Stimulated activated naive B cell treated with anti-CD40 and anti-IgM and Interleukin-4, amounts not matched to agents 10 μg/mL and 1 μg/mL and 100 μg/mL, for 72 hours (primary cell): ENCODE data around the gene KCNK7.

Source experiments
- ATAC-seq, 2 donors: fragments of 150-1000 bp; cut with Tn5 transposase; replicated peaks; 2 replicates each; pipeline ENCODE4 v1.10.0; 2021; ENCODE audit warnings: moderate library complexity in 1 of 2
- DNase-seq: peaks from one replicate; pipeline ENCODE4 v3.0.0; 2021
- H3K27ac Mint-ChIP-seq: one replicate; pipeline ENCODE4 v1.8.0; 2022; ENCODE audit warnings: mild to moderate bottlenecking, mixed read lengths
- H3K27me3 Mint-ChIP-seq, 2 donors: one replicate each; pipeline ENCODE4 v1.8.0; 2022; ENCODE audit warnings: mixed read lengths in 2 of 2
- H3K36me3 Mint-ChIP-seq, 2 donors: one replicate each; pipeline ENCODE4 v1.8.0; 2022; ENCODE audit warnings: mixed read lengths in 2 of 2, mild to moderate bottlenecking in 1 of 2
- H3K4me1 Mint-ChIP-seq, 2 donors: one replicate each; pipeline ENCODE4 v1.8.0; 2022; ENCODE audit warnings: mixed read lengths in 2 of 2, mild to moderate bottlenecking in 1 of 2
- H3K4me3 Mint-ChIP-seq, 2 donors: one replicate each; pipeline ENCODE4 v1.8.0; 2022; ENCODE audit warnings: mild to moderate bottlenecking in 2 of 2, mixed read lengths in 2 of 2, moderate library complexity in 1 of 2
- H3K9me3 Mint-ChIP-seq, 2 donors: one replicate each; pipeline ENCODE4 v1.8.0; 2022; ENCODE audit warnings: mixed read lengths in 2 of 2, mild to moderate bottlenecking in 1 of 2

The KCNK7 gene

DNA sequence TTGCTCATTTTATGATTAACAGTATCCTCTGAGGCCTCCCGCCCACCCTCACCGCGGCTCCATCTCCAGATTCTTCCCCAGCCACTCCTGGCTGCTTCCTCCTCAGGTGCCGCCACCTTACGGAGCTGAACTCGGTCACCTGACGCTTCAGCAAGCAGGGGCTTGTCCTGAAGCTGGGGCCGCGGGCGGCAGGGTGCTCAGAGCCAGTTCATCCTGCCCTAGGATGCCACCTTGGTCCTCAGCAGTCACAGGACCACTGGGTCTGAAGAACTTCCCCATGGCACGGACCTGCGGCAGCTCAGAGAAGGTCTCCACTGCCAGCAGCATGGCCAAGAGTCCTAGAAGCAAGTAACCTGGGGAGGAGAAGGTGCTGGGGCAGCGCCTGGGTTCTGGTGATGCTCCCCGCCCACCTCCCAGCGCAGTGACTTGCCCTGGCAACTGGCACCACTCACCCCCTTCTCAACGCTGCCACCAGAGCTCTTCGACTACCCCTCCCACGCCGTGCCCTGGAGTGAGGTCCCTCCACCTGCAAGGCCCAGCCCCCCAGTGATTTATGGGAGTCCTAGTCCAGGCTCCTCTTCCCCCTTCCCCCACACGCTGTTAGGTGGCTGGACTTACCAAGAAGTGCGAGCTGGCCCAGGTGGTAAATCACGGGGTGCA, 2.6 kb downstream of the KCNK7 start:
- Mint-ChIP-seq H3K27me3 (no peaks in the 10 kb centered on the region), H3K4me1 (peaks cover 30 to 56% of the 10 kb centered on the region in 2 donors), H3K4me3 (no peak overlapping the region), H3K9me3 (no peaks in the 10 kb centered on the region), H3K27ac (peak overlapping the region; percentile 51), H3K36me3 (peaks cover 47 to 64% of the 10 kb centered on the region in 2 donors)
- no peak for DNase-seq
- no peak for ATAC-seq

DNA sequence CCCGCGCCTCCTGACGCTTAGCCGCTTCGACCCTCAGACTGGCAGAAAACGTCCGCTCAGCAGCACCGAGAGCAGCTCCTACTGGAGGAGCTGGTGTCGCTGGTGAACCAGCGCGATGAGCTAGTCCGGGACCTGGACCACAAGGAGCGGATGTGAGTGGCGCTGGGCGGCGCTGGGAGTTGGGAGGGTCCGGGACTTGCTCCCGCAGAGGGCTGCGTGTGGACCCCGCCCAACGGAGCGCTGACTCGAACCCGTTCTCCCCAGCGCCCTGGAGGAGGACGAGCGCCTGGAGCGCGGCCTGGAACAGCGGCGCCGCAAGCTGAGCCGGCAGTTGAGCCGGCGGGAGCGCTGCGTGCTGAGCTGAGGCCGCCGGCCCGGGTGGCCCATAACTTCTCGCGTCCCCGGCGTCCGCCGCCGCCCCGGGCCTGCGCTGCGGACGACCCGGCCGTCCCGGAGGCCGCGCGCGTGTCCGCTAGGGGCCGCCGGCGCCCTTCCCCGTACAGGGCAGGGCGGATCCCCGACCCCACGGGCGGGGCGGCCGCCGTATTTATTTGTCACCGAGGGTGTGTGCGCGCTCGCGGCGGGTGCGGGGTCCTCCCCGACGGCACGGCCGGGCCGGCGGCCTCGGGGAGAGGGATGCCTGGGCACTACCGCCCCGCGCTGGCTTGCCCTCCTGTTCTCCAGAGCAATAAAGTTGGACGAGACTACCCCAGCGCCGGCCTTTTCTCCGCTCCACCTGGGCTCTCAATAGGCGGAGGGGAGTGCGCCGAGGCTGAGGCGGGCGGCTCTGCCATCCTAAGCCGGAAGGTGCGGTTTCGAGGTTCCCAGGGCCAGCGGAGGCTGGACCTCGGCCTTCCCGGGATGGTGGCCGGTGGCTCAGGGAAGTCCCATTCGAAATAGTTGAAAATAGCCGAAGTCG, 3.4 kb downstream of the KCNK7 start:
- no peak for ATAC-seq
- Mint-ChIP-seq H3K27me3 (no peaks in the 10 kb centered on the region), H3K27ac (no peak overlapping the region), H3K4me1 (peaks cover 37 to 64% of the 10 kb centered on the region in 2 donors), H3K9me3 (no peaks in the 10 kb centered on the region), H3K36me3 (peaks cover 41 to 65% of the 10 kb centered on the region in 2 donors), H3K4me3 (no peak overlapping the region)
- DNase-seq, result no peak

DNA sequence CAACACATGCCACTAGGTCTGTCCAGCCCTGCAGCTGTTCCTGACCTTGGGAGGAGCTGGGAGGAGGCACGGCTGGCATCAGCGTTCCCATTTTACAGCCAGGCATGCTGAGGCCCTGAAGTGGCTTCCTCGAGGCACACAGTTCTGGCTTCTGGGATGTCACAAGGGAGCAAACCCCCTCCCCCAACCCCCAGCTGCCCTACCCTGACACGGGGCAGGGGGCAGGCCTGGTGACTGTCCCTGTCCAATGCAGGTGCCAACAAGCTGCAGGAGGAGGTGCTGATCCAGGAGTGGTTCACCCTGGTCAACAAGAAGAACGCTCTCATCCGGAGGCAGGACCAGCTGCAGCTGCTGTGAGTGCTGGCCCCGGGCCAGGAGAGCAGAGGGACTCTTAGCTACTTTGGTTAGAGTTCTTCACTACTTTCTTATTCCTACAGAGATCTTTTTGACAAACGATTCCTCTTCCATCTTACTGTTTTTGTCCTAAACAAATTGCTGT, 5.3 kb downstream of the KCNK7 start:
- DNase-seq, result no peak
- Mint-ChIP-seq H3K4me3 (no peak overlapping the region), H3K4me1 (peaks cover 43 to 74% of the 10 kb centered on the region in 2 donors), H3K27ac (peak overlapping the region; percentile 76), H3K36me3 (peaks cover 48 to 70% of the 10 kb centered on the region in 2 donors), H3K9me3 (no peaks in the 10 kb centered on the region), H3K27me3 (no peaks in the 10 kb centered on the region)
- ATAC-seq, result no peak

DNA sequence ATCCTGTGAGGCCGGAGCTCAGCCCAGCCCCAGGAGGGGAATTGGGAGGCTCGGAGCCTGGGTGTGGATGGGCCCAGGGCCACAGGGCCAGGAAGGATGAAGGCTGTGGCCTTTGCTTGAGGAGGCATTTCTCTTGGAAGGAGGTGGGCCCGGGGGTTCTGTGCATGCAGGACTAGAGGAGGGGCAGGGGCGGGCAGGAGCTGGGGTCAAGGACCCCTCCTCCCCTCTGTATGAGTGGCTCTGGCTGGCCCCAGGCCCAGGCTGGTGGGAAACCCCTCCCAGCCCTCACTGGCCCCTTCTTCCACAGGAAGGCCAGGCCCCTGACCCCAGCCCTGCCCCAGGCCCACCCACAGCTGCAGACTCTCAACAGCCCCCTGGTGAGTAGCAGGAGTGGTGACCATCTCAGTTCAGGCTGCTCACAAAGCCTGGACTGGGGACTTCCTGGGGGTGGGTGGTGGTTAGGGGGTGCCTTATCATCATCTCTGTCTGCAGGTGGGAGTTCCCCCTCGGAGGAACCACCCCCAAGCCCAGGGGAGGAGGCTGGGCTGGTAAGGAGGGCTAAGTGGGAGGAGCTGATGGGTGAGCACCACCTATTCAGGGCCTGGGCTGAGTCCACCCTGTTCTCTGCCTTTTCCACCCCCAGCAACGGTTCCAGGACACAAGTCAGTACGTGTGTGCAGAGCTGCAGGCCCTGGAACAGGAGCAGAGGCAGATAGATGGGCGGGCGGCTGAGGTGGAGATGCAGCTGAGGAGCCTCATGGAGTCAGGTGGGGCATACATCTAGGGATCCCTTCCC, 6.0 kb downstream of the KCNK7 start:
- no peaks in the 10 kb centered on the region for H3K9me3 Mint-ChIP-seq
- DNase-seq, result peak; percentile 64
- H3K27me3 Mint-ChIP-seq, result no peaks in the 10 kb centered on the region

DNA sequence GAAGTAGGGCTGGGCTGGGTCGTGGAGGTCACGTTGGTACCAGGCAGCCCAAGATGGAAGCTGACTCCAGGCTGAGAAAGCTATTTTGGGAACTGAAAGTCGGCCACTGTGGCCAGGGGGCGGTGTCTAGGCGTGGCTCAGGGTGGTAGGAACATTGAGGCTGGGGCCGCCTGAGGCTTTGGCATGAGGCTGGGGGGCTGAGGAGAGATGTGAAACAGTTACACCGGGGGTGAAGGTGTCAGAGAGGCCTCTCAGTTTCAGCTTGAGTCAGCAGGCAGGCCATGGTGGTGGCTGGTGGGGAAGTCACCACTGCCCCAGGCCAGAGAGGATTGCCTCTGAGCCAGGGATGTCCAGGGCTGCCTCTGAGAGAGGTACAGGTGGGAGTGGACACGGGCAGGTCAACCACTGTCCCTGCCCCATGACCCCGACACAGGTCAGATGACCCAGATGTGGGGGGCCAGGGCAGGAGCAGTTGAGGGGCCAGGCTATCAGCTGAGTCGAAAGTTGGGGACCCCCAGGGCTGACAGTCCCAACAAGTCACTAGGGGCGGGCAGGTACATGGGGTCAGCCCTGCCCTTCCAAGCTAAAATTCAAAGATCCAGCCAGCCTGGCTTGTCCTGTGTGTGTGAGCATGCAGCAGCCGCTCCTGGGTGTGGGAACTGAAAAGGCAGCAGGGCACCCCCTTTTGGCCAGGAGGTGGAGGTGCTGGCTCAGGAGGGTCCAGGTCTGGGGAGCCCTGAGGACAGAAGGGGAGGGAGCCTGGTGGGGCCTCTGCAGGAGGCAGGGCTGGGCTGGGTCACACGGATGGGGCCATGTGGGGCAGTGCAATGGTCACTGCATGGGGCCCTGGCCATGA, 7.2 kb downstream of the KCNK7 start:
- ATAC-seq, result peak; percentile 88 to 89
- H3K27ac Mint-ChIP-seq, result peak overlapping the region; percentile 97
- peak; percentile 92 for DNase-seq
- H3K36me3 Mint-ChIP-seq, result peaks cover 47 to 68% of the 10 kb centered on the region in 2 donors
- peak overlapping the region; percentile 78 for H3K4me3 Mint-ChIP-seq
- H3K4me1 Mint-ChIP-seq, result peaks cover 44 to 63% of the 10 kb centered on the region in 2 donors
- H3K9me3 Mint-ChIP-seq, result no peaks in the 10 kb centered on the region
- no peaks in the 10 kb centered on the region for H3K27me3 Mint-ChIP-seq

More for the DNA sequence above, 6.0 kb downstream of the KCNK7 start:
- peaks cover 40 to 68% of the 10 kb centered on the region in 2 donors for H3K4me1 Mint-ChIP-seq
- peak; percentile 35 to 43 for ATAC-seq
- peak overlapping the region; percentile 78 for H3K4me3 Mint-ChIP-seq
- peaks cover 45 to 67% of the 10 kb centered on the region in 2 donors for H3K36me3 Mint-ChIP-seq
- H3K27ac Mint-ChIP-seq, result peak overlapping the region; percentile 97

DNA sequence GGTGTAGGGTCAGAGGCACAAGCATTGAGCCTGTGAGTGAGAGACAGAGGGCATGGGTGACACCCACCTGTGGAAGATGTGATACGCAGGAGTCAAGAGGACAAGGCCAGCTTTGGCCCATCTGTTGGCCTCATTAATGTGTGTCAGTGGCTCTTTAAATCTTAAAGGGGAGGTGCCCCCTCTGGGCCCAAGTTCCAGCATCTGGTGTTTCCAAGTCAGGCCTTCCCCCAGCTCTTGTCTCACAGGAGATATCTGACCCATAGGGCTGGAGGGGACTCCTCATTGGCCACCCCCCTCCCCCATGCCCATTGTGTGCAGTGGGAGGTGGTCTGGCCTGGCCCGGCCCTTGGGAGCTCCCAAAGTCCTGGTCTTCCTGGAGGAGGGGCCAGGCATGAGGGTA, 8.9 kb downstream of the KCNK7 start:
- Mint-ChIP-seq H3K36me3 (peaks cover 58 to 76% of the 10 kb centered on the region in 2 donors), H3K4me1 (peaks cover 58 to 67% of the 10 kb centered on the region in 2 donors), H3K4me3 (peak overlapping the region; percentile 57 to 66), H3K9me3 (no peaks in the 10 kb centered on the region), H3K27ac (peak overlapping the region; percentile 97), H3K27me3 (no peaks in the 10 kb centered on the region)
- DNase-seq (no peak), ATAC-seq (no peak)

DNA sequence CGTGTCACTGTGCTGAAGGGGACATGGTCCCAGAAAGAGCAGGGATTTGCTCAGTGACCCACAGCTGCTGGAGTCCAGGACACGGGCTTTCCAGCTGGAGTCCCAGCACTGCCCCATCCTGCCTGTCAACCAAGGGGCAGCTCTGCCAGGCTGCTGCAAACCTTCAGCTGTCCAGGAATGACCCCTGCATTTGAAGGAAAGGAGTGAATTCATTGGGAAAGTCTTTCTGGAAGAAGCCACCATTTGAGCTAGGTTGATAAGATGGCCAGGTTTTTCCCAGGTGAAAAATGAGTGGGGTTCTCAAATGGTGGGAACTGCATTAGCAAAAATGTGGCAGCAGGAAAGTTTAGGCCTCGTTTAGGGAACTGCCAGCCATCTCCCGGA, 9.4 kb downstream of the KCNK7 start:
- H3K27me3 Mint-ChIP-seq, result no peaks in the 10 kb centered on the region
- ATAC-seq (no peak), DNase-seq (no peak)
- H3K9me3 Mint-ChIP-seq, result no peaks in the 10 kb centered on the region
- peak overlapping the region; percentile 28 to 56 for H3K4me3 Mint-ChIP-seq
- H3K27ac Mint-ChIP-seq, result peak overlapping the region; percentile 97
- H3K36me3 Mint-ChIP-seq, result peaks cover 60 to 74% of the 10 kb centered on the region in 2 donors
- peaks cover 60 to 70% of the 10 kb centered on the region in 2 donors for H3K4me1 Mint-ChIP-seq

DNA sequence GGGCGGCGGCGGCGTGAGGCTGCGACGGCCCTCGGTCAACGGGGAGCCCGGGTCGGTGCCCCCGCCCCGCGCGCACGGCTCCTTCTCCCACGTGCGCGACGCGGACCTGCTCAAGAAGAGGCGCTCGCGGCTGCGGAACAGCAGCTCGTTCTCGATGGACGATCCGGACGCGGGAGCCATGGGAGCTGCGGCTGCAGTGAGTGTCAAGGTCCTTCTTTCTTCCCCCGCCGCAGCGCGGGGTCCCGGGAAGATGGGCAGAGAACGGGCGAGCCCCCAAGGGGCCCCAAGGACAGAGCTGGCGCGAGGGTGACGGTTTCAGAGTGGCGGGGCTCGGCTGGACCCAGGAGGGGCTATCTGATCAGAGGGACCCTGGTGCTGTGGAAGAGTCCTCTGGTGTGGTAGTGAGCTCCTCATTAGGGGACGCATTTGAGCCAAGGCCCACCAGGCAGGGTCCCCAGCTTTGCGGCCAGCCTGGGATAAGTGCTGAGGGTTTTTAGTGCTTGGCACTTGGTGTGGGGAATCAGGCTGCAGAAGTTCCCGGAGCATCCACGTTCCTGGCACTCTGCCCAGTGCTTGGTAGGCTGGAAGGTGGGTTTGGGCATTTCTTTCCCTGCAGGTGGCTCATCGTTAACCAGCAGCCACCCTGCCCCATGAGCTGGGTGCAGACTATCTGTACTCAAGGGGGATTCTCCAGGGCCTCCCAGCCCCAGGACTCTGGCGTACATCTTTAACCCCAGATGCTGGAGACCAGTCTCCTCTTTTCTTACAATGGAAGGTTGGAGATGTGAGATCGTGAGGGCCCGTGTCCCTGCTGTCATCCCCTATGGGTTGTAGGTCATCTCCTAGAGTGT, 10.0 kb downstream of the KCNK7 start:
- Mint-ChIP-seq H3K27ac (peak overlapping the region; percentile 97), H3K4me3 (peak overlapping the region; percentile 28 to 56), H3K27me3 (no peaks in the 10 kb centered on the region), H3K9me3 (no peaks in the 10 kb centered on the region), H3K36me3 (peaks cover 58 to 78% of the 10 kb centered on the region in 2 donors), H3K4me1 (peaks cover 61 to 74% of the 10 kb centered on the region in 2 donors)
- no peak for ATAC-seq
- no peak for DNase-seq

DNA sequence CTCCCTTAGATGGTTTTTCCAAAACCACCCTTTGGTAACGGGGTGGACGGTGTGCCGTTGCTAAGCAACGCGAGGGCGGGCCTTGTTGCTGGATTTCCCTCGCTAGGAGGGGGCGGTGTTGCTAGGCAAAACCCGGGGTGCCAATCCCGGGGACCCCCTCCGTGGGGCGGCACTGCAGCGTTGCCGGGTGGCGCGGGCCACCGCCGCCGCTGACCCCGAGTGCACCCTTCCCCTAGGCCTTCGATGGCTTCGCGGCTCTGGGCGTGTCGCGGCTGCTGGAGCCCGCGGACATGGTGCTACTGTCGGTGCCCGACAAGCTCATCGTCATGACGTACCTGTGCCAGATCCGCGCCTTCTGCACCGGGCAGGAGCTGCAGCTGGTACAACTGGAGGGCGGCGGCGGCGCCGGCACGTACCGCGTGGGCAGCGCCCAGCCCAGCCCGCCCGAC, 10.9 kb downstream of the KCNK7 start:
- ATAC-seq (no peak), DNase-seq (no peak)
- H3K36me3 Mint-ChIP-seq, result peaks cover 57 to 80% of the 10 kb centered on the region in 2 donors
- peak overlapping the region; percentile 44 for H3K27ac Mint-ChIP-seq
- peaks cover 57 to 71% of the 10 kb centered on the region in 2 donors for H3K4me1 Mint-ChIP-seq
- no peak overlapping the region for H3K4me3 Mint-ChIP-seq
- H3K27me3 Mint-ChIP-seq, result no peaks in the 10 kb centered on the region
- no peaks in the 10 kb centered on the region for H3K9me3 Mint-ChIP-seq

DNA sequence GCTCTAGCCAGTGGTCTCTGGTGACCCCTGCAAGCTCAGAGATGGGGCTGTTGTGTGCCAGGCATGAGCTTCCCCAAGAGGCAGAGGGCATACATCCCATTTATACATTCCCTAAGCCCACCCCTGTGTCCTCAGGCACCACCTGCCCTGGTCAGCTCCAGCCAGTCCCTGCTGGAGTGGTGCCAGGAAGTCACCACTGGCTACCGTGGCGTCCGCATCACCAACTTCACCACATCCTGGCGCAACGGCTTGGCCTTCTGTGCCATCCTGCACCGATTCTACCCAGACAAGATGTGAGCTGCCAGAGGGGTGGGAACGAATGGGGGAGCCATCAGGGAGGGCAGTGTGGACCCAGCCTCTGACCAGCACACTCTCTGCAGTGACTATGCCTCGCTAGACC, 11.5 kb downstream of the KCNK7 start:
- peaks cover 55 to 67% of the 10 kb centered on the region in 2 donors for H3K4me1 Mint-ChIP-seq
- H3K4me3 Mint-ChIP-seq, result no peak overlapping the region
- no peaks in the 10 kb centered on the region for H3K9me3 Mint-ChIP-seq
- H3K36me3 Mint-ChIP-seq, result peaks cover 60 to 83% of the 10 kb centered on the region in 2 donors
- DNase-seq, result no peak
- H3K27me3 Mint-ChIP-seq, result no peaks in the 10 kb centered on the region
- H3K27ac Mint-ChIP-seq, result peak overlapping the region; percentile 44
- no peak for ATAC-seq

DNA sequence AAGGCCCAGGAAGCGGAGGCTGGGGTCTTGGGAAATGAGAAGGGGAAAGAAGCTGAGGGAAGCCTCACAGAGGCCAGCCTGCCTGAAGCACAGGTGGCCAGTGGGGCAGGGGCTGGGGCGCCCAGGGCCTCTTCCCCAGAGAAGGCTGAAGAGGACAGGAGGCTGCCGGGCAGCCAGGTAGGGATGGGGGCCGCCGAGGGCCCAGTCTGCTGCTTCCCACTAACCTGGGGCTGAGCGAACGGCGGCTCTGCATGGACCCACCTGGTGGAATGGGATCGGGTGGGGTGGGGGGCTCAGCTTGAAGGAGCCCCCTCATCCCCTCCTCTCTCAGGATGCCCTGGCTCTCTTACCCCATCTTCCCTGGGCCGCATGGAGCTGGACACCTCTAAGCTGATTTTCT, 12.0 kb downstream of the KCNK7 start:
- H3K27me3 Mint-ChIP-seq, result no peaks in the 10 kb centered on the region
- H3K9me3 Mint-ChIP-seq, result no peaks in the 10 kb centered on the region
- H3K27ac Mint-ChIP-seq, result peak overlapping the region; percentile 62
- peaks cover 52 to 67% of the 10 kb centered on the region in 2 donors for H3K4me1 Mint-ChIP-seq
- H3K4me3 Mint-ChIP-seq, result peak overlapping the region in 1 of 2 donors; percentile 2
- ATAC-seq, result no peak
- peaks cover 58 to 83% of the 10 kb centered on the region in 2 donors for H3K36me3 Mint-ChIP-seq
- no peak for DNase-seq

DNA sequence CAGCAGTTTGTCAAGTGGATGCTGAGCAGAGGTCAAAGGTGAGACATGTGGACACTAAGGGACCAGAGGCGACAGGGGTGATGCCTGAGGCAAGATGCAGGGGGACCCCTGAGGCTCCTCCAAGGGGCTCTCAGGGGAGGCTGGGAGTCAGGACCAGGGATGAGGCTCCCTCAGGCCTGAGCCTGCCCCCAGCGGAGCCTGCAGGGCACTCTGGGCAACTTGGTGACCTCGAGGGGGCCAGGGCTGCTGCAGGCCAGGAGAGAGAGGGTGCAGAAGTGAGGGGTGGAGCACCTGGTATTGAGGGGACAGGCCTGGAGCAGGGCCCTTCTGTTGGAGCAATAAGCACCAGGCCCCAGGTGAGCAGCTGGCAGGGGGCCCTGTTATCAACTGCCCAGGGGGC, 13.7 kb downstream of the KCNK7 start:
- peaks cover 50 to 67% of the 10 kb centered on the region in 2 donors for H3K4me1 Mint-ChIP-seq
- no peaks in the 10 kb centered on the region for H3K9me3 Mint-ChIP-seq
- H3K27ac Mint-ChIP-seq, result peak overlapping the region; percentile 44
- H3K27me3 Mint-ChIP-seq, result no peaks in the 10 kb centered on the region
- ATAC-seq, result no peak
- peaks cover 58 to 80% of the 10 kb centered on the region in 2 donors for H3K36me3 Mint-ChIP-seq
- peak overlapping the region in 1 of 2 donors; percentile 3 for H3K4me3 Mint-ChIP-seq
- no peak for DNase-seq
